ENCODE results near the gene MYO15A.

MYO15A gene

DNA sequence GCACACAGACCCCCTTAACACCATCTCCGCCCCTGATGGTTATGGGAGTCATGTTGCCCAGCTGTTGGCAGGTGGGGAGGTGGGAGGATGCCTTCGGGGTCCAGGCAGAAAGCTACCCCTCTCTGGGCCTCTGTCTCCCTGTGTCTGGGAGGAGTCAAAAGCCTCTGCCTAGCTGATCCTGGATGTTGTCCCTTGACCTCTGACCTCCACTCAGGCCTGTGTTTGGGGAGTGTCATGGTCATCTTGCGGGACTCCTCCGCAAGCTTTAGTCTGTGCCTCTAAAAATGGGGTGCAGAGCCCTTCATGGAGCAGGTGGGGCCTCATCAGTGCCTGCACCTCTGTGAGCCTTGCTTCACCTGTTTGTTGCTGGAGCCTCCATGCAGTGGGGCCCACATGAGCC is 120.7 kb downstream of the MYO15A start:
- no peak overlapping the region for H3K27ac Mint-ChIP-seq
- H3K4me1 Mint-ChIP-seq (ENCODE audit: low read depth), result peaks cover 30% of the 10 kb centered on the region
- no peaks in the 10 kb centered on the region for H3K9me3 Mint-ChIP-seq
- H3K36me3 Mint-ChIP-seq (ENCODE audit: low read depth), result peaks cover 14% of the 10 kb centered on the region
- H3K4me3 Mint-ChIP-seq, result no peak overlapping the region
- no peak for DNase-seq
- no peaks in the 10 kb centered on the region for H3K27me3 Mint-ChIP-seq

Data from activated T-cell treated with anti-CD3 and anti-CD28 coated beads, Interleukin-2, amount 50 U/mL, for 24 hours (primary cell).